ENCODE results near the gene GMPR2.

Gene GMPR2

GRCh38 chr14:24258548-24259265, 26.0 kb downstream of the GMPR2 start:
- no peak for TF ChIP-seq POLR2AphosphoS5 (IDR thresholded peaks at IDR 0.05; ENCODE audit: low read depth)
- H3K4me3 ChIP-seq (replicated peaks; ENCODE audit: insufficient read depth, low read length): no peak overlapping the region
- DNase-seq (ENCODE audit: low read depth in 1 of 2, low spot score in 1 of 2): no peak
- H3K27ac ChIP-seq (replicated peaks): no peak overlapping the region
- H3K27me3 ChIP-seq (ENCODE audit: insufficient read depth, poor library complexity, severe bottlenecking): no peaks in the 10 kb centered on the region

GRCh38 chr14:24259282-24260025, 26.7 kb downstream of the GMPR2 start:
- no peak for DNase-seq (ENCODE audit: low read depth in 1 of 2, low spot score in 1 of 2)
- H3K4me3 ChIP-seq (replicated peaks; ENCODE audit: insufficient read depth, low read length): no peak overlapping the region
- no peak overlapping the region for H3K27ac ChIP-seq (replicated peaks)
- TF ChIP-seq CTCF (IDR thresholded peaks at IDR 0.05; ENCODE audit: insufficient read depth, low read length) (no peak), GABPA (IDR thresholded peaks at IDR 0.05; ENCODE audit: low read depth) (no peak), REST (IDR thresholded peaks at IDR 0.05; ENCODE audit: insufficient replicate concordance, low read depth) (no peak), SPI1 (IDR thresholded peaks at IDR 0.05; ENCODE audit: borderline replicate concordance, low read depth) (no peak), POLR2AphosphoS5 (IDR thresholded peaks at IDR 0.05; ENCODE audit: low read depth) (no peak)
- no peaks in the 10 kb centered on the region for H3K27me3 ChIP-seq (ENCODE audit: insufficient read depth, poor library complexity, severe bottlenecking)

GRCh38 chr14:24260026-24260779, 27.5 kb downstream of the GMPR2 start:
- H3K27me3 ChIP-seq (ENCODE audit: insufficient read depth, poor library complexity, severe bottlenecking): no peaks in the 10 kb centered on the region
- H3K4me3 ChIP-seq (replicated peaks; ENCODE audit: insufficient read depth, low read length): no peak overlapping the region
- TF ChIP-seq SPI1 (IDR thresholded peaks at IDR 0.05; ENCODE audit: borderline replicate concordance, low read depth): no peak
- no peak for TF ChIP-seq CTCF (IDR thresholded peaks at IDR 0.05; ENCODE audit: insufficient read depth, low read length)
- no peak for TF ChIP-seq GABPA (IDR thresholded peaks at IDR 0.05; ENCODE audit: low read depth)
- no peak for TF ChIP-seq REST (IDR thresholded peaks at IDR 0.05; ENCODE audit: insufficient replicate concordance, low read depth)
- TF ChIP-seq POLR2AphosphoS5 (IDR thresholded peaks at IDR 0.05; ENCODE audit: low read depth): no peak
- no peak for DNase-seq (ENCODE audit: low read depth in 1 of 2, low spot score in 1 of 2)
- no peak overlapping the region for H3K27ac ChIP-seq (replicated peaks)

- no peak overlapping the region for H3K4me3 ChIP-seq (replicated peaks; ENCODE audit: insufficient read depth, low read length)
- no peak overlapping the region for H3K27ac ChIP-seq (replicated peaks)
- DNase-seq (ENCODE audit: low read depth in 1 of 2, low spot score in 1 of 2): no peak
- H3K27me3 ChIP-seq (ENCODE audit: insufficient read depth, poor library complexity, severe bottlenecking): no peaks in the 10 kb centered on the region
- TF ChIP-seq POLR2AphosphoS5 (IDR thresholded peaks at IDR 0.05; ENCODE audit: low read depth): no peak
Measured at GRCh38 chr14:24260780-24261157, 28.0 kb downstream of the GMPR2 start.

Data from HL-60 (cell line).